Midbrain (tissue), 1 donor: Measurements from ENCODE around the gene CMPK2.
"Not testable (repeated sequence)": the region's sequence is repeated elsewhere in the genome, so short reads cannot be mapped to it uniquely, and the experiment has no call there.

Experiments
- DNase-seq: peaks from one replicate; lab custom pipeline; 2025; lab: John Stamatoyannopoulos, UW

Gene CMPK2

GRCh38 chr2:6865346-6866274 lies at the start of gene CMPK2:
Gene CMPK2 (minus strand): TSS chr2:6865907. CDS start chr2:6865696, 211 bp downstream.
- DNase-seq: peak; percentile 55

DNA sequence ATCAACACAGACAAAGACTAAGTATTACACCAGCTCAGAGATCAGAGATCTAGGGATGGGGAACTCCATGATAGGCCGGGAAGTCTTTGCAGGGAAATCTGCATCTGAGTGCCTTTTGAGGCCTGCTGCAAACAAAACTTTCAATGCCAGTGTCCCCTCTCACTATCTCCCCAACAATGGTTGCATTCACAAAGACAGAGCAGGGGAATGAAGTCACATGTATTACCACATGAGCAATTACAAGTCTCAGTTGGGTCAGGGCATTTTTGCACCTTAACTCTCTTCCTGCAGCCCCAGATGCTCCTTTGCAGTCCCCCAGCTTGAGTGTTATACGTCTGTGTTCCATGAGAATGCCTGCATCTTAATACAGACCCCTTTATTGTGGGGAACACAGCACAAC lies 49.7 kb upstream of the CMPK2 start:
- DNase-seq: peak; percentile 37

GRCh38 chr2:6914828-6915227 lies 49.1 kb upstream of the CMPK2 start:
- no peak for DNase-seq

DNA sequence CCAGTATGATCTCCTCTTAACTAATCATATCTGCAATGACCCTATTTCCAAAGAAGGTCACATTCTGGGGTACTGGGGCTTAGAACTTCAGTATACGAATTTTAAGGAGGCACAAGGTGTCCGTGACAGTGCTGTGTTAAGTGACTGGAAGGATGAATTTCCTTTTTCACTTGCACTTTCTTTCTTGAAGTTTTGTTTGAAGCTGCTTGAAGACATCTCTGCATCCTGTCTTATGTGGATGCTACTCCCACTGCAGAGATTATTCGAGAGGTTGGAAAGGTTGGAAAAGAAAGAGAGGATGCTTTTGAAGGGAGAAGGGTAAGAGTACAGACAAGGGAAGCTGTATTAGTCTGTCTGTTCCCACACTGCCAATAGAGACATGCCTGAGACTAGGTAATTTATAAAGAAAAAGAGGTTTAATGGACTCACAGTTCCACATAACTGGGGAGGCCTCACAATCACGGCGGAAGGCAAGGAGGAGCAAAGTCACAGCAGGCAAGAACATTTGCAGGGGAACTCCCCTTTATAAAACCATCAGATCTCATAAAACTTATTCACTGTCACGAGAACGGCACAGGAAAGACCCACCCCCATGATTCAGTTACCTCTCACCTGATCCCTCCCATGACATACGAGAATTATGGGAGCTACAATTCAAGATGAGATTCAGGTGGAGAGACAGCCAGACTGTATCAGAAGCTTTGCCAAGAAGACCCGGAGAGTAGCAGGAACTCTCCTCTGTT lies 47.9 kb upstream of the CMPK2 start:
- DNase-seq: no peak

GRCh38 chr2:6911721-6912120 lies 46.0 kb upstream of the CMPK2 start:
- no peak for DNase-seq

DNA sequence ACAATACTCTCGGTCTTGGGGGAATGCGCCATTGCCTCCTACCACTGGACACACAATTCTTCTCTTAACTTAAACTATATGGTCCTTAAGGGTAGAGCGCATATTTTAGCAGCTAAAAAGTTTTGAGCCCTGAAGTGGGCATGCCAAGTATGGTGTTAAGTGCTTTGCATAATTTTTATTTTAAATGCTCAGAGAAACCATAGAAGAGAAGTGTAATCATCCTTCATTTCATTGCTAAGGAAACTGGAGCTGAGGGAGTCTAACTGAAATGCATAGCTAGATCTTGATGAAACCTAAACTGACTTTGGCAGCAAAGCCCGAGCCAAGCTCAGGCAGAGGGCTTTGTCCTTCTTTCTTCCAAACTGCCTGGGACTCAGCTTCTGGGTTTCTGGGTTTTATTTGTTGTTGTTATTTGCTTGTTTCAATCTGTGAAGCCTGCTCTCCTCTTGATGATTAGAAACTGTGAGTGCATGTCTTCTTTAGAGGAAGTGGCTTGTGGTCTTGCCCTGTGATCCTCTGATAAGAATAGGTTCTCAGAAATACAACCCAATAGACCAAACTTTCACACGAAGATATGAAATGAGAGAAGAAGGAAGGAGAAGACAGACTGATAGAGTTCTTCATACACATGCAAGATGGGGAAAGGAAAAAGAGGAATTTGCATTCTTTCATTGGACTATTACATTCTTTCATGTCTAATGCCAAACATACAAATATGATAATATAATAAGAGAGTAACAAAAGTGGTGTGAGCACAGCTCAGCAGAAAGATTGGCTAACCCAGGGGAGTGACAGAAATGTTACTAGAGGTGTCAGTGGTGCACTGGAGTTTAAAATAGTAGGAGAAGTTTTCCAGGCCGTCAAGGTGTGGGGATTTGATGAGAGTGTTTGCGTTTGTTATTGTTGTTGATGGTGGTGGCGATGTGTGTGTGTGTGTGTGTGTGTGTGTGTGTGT lies 44.0 kb upstream of the CMPK2 start:
- DNase-seq: no peak

DNA sequence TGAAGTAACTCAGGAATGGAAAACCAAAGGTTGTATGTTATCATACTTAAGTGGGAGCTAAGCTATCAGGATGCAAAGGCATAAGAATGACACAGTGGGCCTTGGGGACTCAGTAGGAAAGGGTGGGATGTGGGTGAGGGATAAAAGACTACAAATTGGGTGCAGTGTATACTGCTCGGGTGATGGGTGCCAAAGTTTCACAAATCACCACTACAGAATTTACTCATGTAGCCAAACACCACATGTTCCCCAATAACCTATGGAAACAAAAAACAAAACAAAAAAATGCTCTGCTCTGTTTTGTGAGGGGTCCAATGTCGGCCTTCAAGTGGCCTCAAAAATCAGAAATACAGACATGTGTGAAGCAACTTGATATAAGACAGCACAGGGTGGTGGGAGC lies 42.6 kb upstream of the CMPK2 start:
- no peak for DNase-seq

- no peak for DNase-seq
Observed at GRCh38 chr2:6906165-6906741, 40.5 kb upstream of the CMPK2 start.

- DNase-seq: no peak
Observed at GRCh38 chr2:6905668-6906067, 40.0 kb upstream of the CMPK2 start.

GRCh38 chr2:6902581-6902980 lies 36.9 kb upstream of the CMPK2 start:
- DNase-seq: not testable (repeated sequence)

- peak; percentile 55 for DNase-seq
Observed at GRCh38 chr2:6896930-6897759, 31.4 kb upstream of the CMPK2 start.

DNA sequence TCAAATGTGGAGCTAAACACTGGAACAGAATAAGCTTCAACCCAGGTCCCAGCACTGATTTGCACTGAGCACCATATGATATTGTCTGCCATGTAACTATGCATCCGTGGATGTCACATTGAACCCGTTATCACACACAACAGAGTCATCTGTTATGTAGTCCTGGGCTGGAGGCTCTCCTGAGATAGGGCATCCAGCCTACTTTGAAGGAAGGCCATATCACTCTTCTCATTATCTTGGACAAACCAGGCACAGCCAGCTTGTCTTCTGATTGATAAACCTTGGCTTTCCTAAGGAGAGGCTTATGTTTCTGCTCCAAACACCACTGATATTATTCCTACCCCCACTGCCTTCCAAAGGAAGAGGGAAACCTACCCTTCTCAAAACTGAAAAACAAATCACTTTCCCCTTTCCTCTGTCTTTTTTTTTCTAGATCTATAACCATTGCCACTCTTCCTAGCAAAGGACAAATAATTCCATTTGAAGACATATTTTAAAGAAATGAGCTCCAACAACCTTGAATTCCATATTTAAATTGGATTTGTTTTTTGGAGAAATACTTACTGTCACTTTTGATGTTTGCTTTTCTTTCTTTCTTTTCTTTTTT lies 28.3 kb upstream of the CMPK2 start:
- DNase-seq: no peak

GRCh38 chr2:6888724-6889123 lies 23.0 kb upstream of the CMPK2 start:
- DNase-seq: no peak

DNA sequence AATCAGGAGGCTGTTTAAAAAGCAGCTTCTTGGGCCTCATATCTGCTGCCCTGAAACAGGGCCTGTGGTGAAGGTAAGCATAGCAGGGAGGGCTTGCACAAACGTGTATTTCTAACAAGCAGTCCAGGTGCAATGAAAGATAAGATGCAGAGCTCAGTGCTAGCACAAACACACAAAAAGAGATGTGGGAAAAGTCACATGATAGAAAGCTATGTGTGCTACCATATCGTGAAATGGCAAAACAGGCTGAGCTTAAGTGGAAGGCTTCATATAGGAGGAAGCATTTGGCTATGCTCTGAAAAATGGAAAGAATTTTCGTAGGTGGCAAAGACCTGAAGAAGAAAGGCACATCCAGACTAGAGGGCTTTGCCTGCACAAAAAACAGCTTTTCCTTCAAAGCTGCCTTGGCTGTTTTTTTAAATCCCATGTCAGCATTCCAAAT lies 22.1 kb upstream of the CMPK2 start:
- DNase-seq: no peak

GRCh38 chr2:6885968-6886367 lies 20.3 kb upstream of the CMPK2 start:
- DNase-seq: no peak

DNA sequence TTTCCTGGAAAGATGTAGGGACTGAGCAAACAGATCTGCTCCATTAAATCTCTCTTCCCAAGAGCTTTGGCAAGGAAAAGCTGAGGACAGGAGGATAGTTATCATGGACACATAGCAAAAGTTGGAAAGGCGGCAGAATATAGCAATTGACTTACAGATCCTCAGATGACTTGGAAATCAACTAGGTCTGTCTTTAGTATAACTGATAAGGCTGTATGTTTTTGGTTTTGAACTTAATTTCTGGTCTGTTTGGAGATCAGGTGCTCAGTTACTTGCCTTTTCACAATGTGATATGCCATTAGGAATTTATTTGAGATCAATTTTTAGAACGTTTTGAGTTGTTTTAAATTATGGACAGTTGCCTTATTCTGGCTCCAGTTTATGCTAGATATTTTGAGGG lies 19.8 kb upstream of the CMPK2 start:
- no peak for DNase-seq

GRCh38 chr2:6883448-6884122 lies 17.9 kb upstream of the CMPK2 start:
- DNase-seq: no peak

DNA sequence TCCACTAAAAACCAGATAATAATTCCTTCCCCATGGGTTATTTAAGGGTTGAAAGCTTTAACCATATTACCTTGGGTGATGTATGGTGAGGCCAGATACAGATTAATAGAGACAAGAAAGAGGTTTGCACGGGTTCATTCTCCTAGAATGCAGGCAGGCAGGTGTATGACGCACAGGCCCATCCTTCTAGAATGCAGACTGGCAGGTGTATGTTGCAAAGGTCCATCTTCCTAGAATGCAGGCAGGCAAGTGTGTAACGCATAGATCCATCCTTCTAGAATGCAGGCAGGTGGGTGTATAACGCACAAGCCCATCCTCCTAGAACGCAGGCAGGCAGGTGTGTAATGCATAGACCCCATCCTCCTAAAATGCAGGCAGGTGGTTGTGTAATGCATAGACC lies 15.8 kb upstream of the CMPK2 start:
- no peak for DNase-seq

DNA sequence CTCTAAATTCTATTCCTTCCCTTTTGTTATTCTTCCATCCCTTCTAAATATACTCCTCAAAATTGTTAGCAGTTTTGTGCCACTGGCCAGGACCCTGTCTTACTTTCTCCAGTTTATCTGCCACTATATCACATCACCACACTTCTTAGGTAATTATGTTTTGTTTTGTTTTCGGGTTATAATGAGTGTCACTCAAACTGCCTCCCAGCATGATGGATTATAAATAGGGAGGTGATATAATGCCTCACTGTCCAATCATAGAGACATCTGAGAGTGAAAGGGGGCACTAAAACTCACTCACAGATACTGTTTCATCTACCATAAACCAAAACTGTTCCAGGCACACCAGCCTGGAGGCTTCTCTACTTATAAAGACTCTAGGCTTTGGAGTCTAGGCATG lies 15.3 kb upstream of the CMPK2 start:
- DNase-seq: no peak
